Measurements from ENCODE around the gene FLRT2. TPM values are rescaled to one million over a fixed set of nuclear protein-coding genes. Genes with fewer than 3 reads are reported as not detected.

Gene FLRT2
- total and polyA plus RNA-seq, 10 donors = 7.8 to 63.9 (median 23.8) TPM

DNA sequence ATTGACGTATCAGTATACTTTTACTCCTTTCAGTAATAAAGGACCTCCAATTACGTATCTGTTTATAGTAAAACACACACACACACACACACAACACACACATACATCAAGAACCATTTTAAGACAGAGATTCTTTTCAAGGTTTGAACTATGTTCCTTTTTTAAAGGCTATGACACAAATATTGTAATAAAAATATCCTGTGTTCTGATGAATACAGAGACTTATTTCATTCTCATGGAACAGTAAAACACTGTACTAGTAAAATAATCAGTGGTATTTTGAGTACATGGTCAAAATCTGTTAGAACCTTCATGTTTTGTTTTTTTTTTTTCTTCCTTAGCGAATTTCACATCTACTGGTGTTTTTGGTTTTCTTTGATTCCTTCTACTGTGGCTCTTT lies 7.6 kb downstream of the FLRT2 start:
- 70 to 86% (median 82%) methylated on average over 3 of the region's 3 CpGs for WGBS, 5 donors
- no peaks in the 10 kb centered on the region for H3K9me3 ChIP-seq
- peaks cover 0 to 18% (median 5%) of the 10 kb centered on the region in 6 donors for H3K4me1 ChIP-seq
- H3K27me3 ChIP-seq (replicated peaks in 1 of 7) = peaks cover 0 to 31% (median 19%) of the 10 kb centered on the region in 7 donors
- no peak overlapping the region for H3K4me3 ChIP-seq
- DNase-seq = no peak
- TF ChIP-seq POLR2A (IDR thresholded peaks at IDR 0.05) (no peak), POLR2AphosphoS5 (IDR thresholded peaks at IDR 0.05) (no peak)
- TF ChIP-seq, protein P1, sequence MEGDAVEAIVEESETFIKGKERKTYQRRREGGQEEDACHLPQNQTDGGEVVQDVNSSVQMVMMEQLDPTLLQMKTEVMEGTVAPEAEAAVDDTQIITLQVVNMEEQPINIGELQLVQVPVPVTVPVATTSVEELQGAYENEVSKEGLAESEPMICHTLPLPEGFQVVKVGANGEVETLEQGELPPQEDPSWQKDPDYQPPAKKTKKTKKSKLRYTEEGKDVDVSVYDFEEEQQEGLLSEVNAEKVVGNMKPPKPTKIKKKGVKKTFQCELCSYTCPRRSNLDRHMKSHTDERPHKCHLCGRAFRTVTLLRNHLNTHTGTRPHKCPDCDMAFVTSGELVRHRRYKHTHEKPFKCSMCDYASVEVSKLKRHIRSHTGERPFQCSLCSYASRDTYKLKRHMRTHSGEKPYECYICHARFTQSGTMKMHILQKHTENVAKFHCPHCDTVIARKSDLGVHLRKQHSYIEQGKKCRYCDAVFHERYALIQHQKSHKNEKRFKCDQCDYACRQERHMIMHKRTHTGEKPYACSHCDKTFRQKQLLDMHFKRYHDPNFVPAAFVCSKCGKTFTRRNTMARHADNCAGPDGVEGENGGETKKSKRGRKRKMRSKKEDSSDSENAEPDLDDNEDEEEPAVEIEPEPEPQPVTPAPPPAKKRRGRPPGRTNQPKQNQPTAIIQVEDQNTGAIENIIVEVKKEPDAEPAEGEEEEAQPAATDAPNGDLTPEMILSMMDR (IDR thresholded peaks at IDR 0.05 in 8 of 11, conservative IDR thresholded peaks at IDR 0.05 in 3 of 11) = no peak
- no peak overlapping the region for H3K27ac ChIP-seq
- intact Hi-C loops (cut with DNase I; ENCODE audit: low total_unique reads) = no loop called here
- no peaks in the 10 kb centered on the region for H3K36me3 ChIP-seq

DNA sequence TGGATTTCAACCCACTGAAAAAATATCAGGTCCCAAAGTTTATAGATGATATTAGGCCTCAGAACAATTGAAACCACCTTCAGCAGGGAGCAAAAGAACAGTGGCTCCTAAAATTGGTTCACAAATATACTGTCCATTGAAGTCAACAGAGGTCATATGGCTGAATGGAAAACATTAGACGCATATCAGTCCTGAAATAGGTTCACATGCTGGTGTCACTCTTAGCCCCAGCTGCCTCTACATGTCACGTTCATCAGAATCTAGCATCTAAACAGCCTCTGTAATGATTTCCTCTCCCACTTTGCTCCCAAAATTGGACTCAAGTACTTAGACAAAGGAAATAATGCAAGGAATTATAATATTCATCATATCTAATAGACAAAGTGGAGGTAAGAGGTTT lies 8.7 kb downstream of the FLRT2 start:
- TF ChIP-seq POLR2AphosphoS5 (IDR thresholded peaks at IDR 0.05) (no peak), POLR2A (IDR thresholded peaks at IDR 0.05) (no peak)
- TF ChIP-seq, protein P1 (IDR thresholded peaks at IDR 0.05 in 8 of 11, conservative IDR thresholded peaks at IDR 0.05 in 3 of 11) = no peak
- Histone ChIP-seq H3K27ac (no peak overlapping the region), H3K36me3 (no peaks in the 10 kb centered on the region), H3K9me3 (no peaks in the 10 kb centered on the region), H3K4me3 (no peak overlapping the region), H3K27me3 (replicated peaks in 1 of 7) (peaks cover 0 to 20% (median 8%) of the 10 kb centered on the region in 7 donors), H3K4me1 (peaks cover 0 to 7% (median 0%) of the 10 kb centered on the region in 6 donors)
- intact Hi-C loops (cut with DNase I; ENCODE audit: low total_unique reads) = no loop called here
- no peak for DNase-seq
- 76 to 86% (median 79%) methylated on average over 2 of the region's 2 CpGs for WGBS, 5 donors

DNA sequence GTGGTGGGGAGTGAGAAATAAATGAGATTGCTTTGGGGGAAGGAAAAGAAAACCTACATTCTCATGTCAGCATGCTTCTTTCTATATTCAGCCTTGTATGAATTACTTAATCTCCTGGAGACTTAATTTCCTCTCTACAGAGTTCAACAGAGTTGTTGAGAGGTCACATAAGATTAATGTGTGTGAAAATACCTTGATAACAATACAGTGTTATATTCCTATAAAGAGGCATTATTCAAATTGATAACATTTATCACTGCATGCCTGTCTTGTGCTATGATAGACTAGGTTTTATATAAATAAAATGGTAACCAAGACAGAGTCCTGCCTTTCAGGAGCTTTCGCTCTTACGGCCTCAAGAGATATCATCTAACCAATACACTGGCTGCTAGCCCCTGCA lies 9.6 kb downstream of the FLRT2 start:
- no peak for TF ChIP-seq POLR2AphosphoS5 (IDR thresholded peaks at IDR 0.05)
- no peak for DNase-seq
- Histone ChIP-seq H3K36me3 (no peaks in the 10 kb centered on the region), H3K9me3 (no peaks in the 10 kb centered on the region), H3K4me1 (peaks cover 0 to 5% (median 0%) of the 10 kb centered on the region in 6 donors), H3K27ac (no peak overlapping the region), H3K27me3 (replicated peaks in 1 of 7) (peaks cover 0 to 11% (median 0%) of the 10 kb centered on the region in 7 donors), H3K4me3 (no peak overlapping the region)
- WGBS, 5 donors = 89 to 96% (median 95%) methylated on average over 2 of the region's 2 CpGs
- intact Hi-C loops (cut with DNase I; ENCODE audit: low total_unique reads) = no loop called here

DNA sequence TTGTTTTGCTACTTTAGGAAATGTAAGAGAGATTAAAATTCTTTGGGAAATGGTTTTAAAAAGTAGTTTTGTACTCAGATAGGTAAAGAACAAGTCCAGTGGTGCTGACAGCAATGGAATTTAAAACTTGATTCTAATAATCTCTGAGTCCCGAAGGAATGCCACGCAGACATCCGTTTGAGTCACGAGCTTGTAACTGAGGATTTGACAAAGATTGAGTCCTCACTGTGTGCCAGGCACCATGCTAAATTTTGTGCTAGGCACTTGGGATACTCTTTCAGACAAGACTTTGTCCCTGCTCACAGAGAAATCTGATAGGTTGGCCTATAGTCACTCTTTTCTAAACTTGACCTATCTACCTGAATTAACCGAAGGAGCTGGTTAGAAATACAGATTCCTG lies 12.7 kb downstream of the FLRT2 start:
- Histone ChIP-seq H3K27me3 (replicated peaks in 1 of 7) (no peaks in the 10 kb centered on the region), H3K9me3 (no peaks in the 10 kb centered on the region), H3K36me3 (no peaks in the 10 kb centered on the region), H3K27ac (no peak overlapping the region), H3K4me1 (no peaks in the 10 kb centered on the region), H3K4me3 (no peak overlapping the region)
- TF ChIP-seq POLR2AphosphoS5 (IDR thresholded peaks at IDR 0.05) = no peak
- no peak for TF ChIP-seq POLR2A (IDR thresholded peaks at IDR 0.05)
- TF ChIP-seq, protein P1 (IDR thresholded peaks at IDR 0.05 in 8 of 11, conservative IDR thresholded peaks at IDR 0.05 in 3 of 11) = no peak
- no peak for DNase-seq
- intact Hi-C loops (cut with DNase I; ENCODE audit: low total_unique reads) = no loop called here
- WGBS, 5 donors = 71 to 96% (median 90%) methylated on average over 5 of the region's 5 CpGs

DNA sequence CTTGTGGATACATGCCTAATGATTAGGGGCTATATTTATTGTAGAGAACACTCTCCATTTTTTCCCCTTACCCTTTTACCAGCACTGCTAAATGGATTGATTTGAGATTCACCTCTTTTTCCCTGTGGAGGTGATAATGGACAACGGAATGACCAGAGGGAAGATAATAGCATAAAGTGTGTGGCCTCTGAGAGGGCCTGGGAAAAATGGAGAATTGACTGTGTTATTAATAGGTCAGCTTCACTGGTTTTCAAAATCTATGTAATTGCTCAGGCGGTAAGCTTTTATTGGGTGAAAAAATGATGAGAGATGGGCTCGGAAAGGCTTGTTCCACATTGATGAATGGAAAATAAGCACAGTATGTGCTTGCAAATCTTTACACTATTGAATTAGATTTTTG lies 15.8 kb downstream of the FLRT2 start:
- 85 to 92% (median 89%) methylated on average over 3 of the region's 3 CpGs for WGBS, 5 donors
- intact Hi-C loops (cut with DNase I; ENCODE audit: low total_unique reads) = no loop called here
- TF ChIP-seq POLR2AphosphoS5 (IDR thresholded peaks at IDR 0.05) (no peak), POLR2A (IDR thresholded peaks at IDR 0.05) (no peak)
- TF ChIP-seq, protein P1 (IDR thresholded peaks at IDR 0.05 in 8 of 11, conservative IDR thresholded peaks at IDR 0.05 in 3 of 11) = no peak

More for the DNA sequence above, 15.8 kb downstream of the FLRT2 start:
- peaks cover 0 to 7% (median 0%) of the 10 kb centered on the region in 6 donors for H3K36me3 ChIP-seq
- no peak overlapping the region for H3K27ac ChIP-seq
- DNase-seq = no peak
- H3K4me1 ChIP-seq = no peaks in the 10 kb centered on the region
- no peak overlapping the region for H3K4me3 ChIP-seq
- no peaks in the 10 kb centered on the region for H3K27me3 ChIP-seq (replicated peaks in 1 of 7)
- no peaks in the 10 kb centered on the region for H3K9me3 ChIP-seq
